Neural crest cell (in vitro differentiated cells): ENCODE data around the gene SRPX. TPM values are rescaled to one million over a fixed set of nuclear protein-coding genes. Genes with fewer than 3 reads are reported as not detected.
A peak's percentile ranks its signal among the peaks of the same experiment; 100 is the strongest.

Experiments used
- DNase-seq: peaks from one replicate; pipeline ENCODE4 v3.0.0; 2021; ENCODE audit warnings: low read depth, mixed read lengths, low spot score
- H3K27ac Mint-ChIP-seq: one replicate; pipeline ENCODE4 v1.8.0; 2021; ENCODE audit warnings: mild to moderate bottlenecking, mixed read lengths; ENCODE audit not compliant: unreplicated experiment
- H3K27me3 Mint-ChIP-seq: 2 replicates; pipeline ENCODE4 v1.8.0; 2021; ENCODE audit warnings: low read depth, mild to moderate bottlenecking, mixed read lengths
- H3K36me3 Mint-ChIP-seq: 2 replicates; pipeline ENCODE4 v1.8.0; 2021; ENCODE audit warnings: low read depth, mild to moderate bottlenecking, mixed read lengths
- H3K4me1 Mint-ChIP-seq: 2 replicates; pipeline ENCODE4 v1.8.0; 2021; ENCODE audit warnings: mixed read lengths
- H3K4me3 Mint-ChIP-seq: one replicate; pipeline ENCODE4 v1.8.0; 2021; ENCODE audit warnings: mild to moderate bottlenecking, mixed read lengths
- H3K9me3 Mint-ChIP-seq: 2 replicates; pipeline ENCODE4 v1.8.0; 2021; ENCODE audit warnings: mixed read lengths
- CTCF ChIP-seq: fragments of 200-600 bp; sonication (generic); conservative IDR thresholded peaks from 2 replicates; pipeline ENCODE4 v1.5.0; 2021; ENCODE audit warnings: antibody characterized with exemption, mild to moderate bottlenecking
- total RNA-seq: library from RNA; stranded (reverse); gene quantifications from 2 replicates; pipeline ENCODE4 v1.2.1, GENCODE V29; 2021

The SRPX gene
- total RNA-seq, 1 donor from 2014 or later = 3.7 TPM

DNA sequence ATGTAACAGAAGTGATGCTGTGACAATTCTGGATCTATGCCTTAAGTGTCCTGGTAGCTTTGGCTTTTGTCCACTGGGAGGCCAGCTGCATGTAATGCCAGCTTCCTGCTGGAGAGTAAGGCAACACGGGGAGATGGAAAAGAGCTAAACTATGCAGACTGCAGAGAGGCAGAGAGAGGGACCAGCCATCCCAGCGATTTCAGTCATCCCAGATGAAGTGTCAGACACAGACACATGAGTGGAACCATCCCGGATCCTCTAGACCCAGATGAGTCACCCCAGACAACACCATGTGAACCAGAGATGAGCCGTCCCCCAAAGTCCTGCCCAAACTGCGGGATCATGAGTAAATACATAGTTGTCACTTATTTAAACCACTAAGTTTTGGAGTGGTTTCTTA, 14.6 kb downstream of the SRPX start:
- Mint-ChIP-seq H3K9me3 (peaks cover 2% of the 10 kb centered on the region), H3K36me3 (peaks cover under 1% of the 10 kb centered on the region), H3K27me3 (no peaks in the 10 kb centered on the region), H3K27ac (no peak overlapping the region), H3K4me1 (no peaks in the 10 kb centered on the region), H3K4me3 (no peak overlapping the region)
- TF ChIP-seq CTCF = no peak
- no peak for DNase-seq

GRCh38 chrX:38205039-38205438, 15.6 kb downstream of the SRPX start:
- Mint-ChIP-seq H3K9me3 (peaks cover 2% of the 10 kb centered on the region), H3K27ac (no peak overlapping the region), H3K36me3 (peaks cover 5% of the 10 kb centered on the region), H3K4me1 (no peaks in the 10 kb centered on the region), H3K4me3 (no peak overlapping the region), H3K27me3 (no peaks in the 10 kb centered on the region)
- DNase-seq = no peak
- TF ChIP-seq CTCF = no peak

- H3K36me3 Mint-ChIP-seq = no peaks in the 10 kb centered on the region
- no peak overlapping the region for H3K27ac Mint-ChIP-seq
- peak; percentile 57 for TF ChIP-seq CTCF
- H3K4me3 Mint-ChIP-seq = no peak overlapping the region
- H3K4me1 Mint-ChIP-seq = peaks cover 10% of the 10 kb centered on the region
- no peak for DNase-seq
- H3K9me3 Mint-ChIP-seq = no peaks in the 10 kb centered on the region
- no peaks in the 10 kb centered on the region for H3K27me3 Mint-ChIP-seq
Observed at GRCh38 chrX:38192007-38192810, 28.5 kb downstream of the SRPX start.

DNA sequence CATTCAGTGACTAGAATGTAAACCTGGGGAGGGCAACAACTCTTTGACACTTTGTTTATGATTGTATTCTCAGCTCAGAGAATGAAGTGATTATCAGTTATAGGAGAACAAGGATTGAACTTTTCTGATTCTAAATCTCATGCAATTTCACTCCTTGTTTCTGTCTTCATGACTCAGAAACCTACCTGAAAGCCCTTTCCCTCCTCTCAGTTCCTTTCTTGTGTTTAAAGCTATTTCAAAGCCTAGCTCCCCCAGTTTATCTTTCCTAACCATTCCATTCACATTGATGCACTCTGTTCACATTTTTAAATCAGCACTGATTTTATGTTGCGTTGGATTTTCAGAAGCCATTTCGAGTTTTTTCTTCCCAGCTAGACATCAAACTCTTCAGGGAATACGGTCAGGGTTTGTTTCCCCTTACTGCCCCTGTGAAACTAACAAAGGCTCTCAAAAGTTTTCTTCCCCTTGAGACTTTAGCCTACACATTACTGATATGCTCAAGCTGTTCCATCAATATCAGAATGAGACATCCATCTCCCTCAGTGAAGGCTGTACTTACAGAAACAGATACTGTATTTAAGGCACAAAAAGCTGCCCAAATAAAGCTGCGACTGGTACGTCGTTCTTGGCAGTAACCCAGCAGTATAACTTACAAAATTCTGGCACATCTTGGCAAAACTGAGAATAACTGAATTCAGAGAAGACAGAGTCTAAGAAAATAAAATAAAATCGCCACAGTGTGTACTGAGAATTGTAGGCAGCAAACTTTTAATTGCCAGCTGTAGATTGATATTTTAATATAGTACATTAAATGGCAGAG, 31.0 kb downstream of the SRPX start:
- no peak overlapping the region for H3K27ac Mint-ChIP-seq

DNA sequence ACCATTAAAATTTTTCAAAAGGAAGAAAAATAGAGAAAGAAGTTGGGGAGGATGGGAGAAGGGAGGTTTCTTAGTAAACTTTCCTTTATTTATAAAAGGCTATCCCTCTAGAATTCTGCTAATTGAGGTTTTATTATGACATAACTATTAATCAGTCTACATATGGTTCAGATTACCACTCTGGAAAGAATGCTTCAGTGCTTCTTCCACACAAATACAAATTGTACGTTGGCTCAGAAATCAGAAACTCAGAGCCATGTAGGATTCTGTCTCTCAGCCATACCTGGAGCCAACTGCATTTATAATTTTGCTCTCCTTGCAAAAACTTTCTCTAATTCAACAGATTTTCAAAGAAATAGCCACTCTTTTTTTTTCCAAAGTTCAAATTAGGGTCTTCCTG, 37.1 kb downstream of the SRPX start:
- Mint-ChIP-seq H3K9me3 (peaks cover 8% of the 10 kb centered on the region), H3K27ac (no peak overlapping the region)

More for the DNA sequence above, 31.0 kb downstream of the SRPX start:
- Mint-ChIP-seq H3K36me3 (no peaks in the 10 kb centered on the region), H3K9me3 (peaks cover 3% of the 10 kb centered on the region), H3K4me1 (peaks cover 10% of the 10 kb centered on the region), H3K4me3 (no peak overlapping the region), H3K27me3 (no peaks in the 10 kb centered on the region)
- TF ChIP-seq CTCF = no peak
- DNase-seq = no peak

More for the DNA sequence above, 37.1 kb downstream of the SRPX start:
- TF ChIP-seq CTCF = no peak
- Mint-ChIP-seq H3K27me3 (no peaks in the 10 kb centered on the region), H3K36me3 (no peaks in the 10 kb centered on the region), H3K4me3 (no peak overlapping the region), H3K4me1 (no peaks in the 10 kb centered on the region)
- DNase-seq = no peak
